ENCODE measurements around the gene USP3. TPM values are rescaled to one million over a fixed set of nuclear protein-coding genes. Genes with fewer than 3 reads are reported as not detected.
A peak's percentile ranks its signal among the peaks of the same experiment; 100 is the strongest.

Gene USP3
- polyA plus RNA-seq, 1 donor (not counting 4 experiments of a cell fraction or from before 2014, with no cell fraction given) = 16.2 TPM

DNA sequence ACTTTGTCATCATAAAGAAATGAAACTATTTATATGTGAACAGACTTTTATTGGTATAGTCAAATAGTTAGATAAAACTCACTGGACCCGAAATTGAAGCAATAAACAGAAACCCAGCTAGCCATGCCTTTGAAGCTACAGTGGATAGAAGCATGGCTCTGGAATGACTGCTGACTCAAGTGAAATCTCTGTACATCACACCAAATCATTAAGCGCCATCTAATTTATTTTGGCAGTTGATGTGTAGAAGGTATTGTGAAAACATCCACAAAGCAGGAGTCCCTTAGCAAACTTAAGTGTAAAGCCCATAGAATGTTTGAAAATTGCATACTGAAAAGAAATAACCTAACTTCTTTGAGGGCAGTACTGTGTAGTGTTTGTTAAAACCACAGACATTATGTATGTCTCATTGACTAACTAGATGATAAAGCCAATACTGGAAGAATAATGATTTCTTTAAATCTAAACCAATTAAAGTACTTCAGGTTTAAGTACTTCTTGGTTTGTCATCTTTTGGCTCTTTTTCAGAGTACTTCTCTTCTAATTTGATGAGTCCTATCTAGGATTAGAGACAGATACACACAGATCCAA, 50.0 kb downstream of the USP3 start:
- Histone ChIP-seq H3K79me2 (ENCODE audit: control insufficient read depth, insufficient read depth, low read length) (no peaks in the 10 kb centered on the region), H3K4me1 (ENCODE audit: control insufficient read depth, extremely low read depth, insufficient read depth, low read length) (peaks cover 12% of the 10 kb centered on the region), H2AFZ (ENCODE audit: control insufficient read depth, low read length) (no peak overlapping the region), H3K27me3 (ENCODE audit: control insufficient read depth, extremely low read depth, insufficient read depth, low read length) (no peaks in the 10 kb centered on the region), H3K4me3 (ENCODE audit: control insufficient read depth in 2 of 3, extremely low read depth in 1 of 3, insufficient read depth in 2 of 3, low read depth in 1 of 3, low read length in 3 of 3) (no peak overlapping the region), H3K27ac (ENCODE audit: control insufficient read depth, insufficient read depth, low read length) (no peak overlapping the region), H3K9me3 (ENCODE audit: control insufficient read depth, low read depth, low read length) (no peaks in the 10 kb centered on the region), H3K9me1 (ENCODE audit: control insufficient read depth, extremely low read depth, insufficient read depth, low read length) (no peaks in the 10 kb centered on the region), H3K9ac (ENCODE audit: control insufficient read depth, extremely low read depth, insufficient read depth, low read length) (no peak overlapping the region), H4K20me1 (ENCODE audit: control insufficient read depth, extremely low read depth, insufficient read depth, low read length) (no peaks in the 10 kb centered on the region), H3K4me2 (ENCODE audit: control insufficient read depth, extremely low read depth, insufficient read depth, low read depth, low read length) (no peak overlapping the region), H3K36me3 (ENCODE audit: control insufficient read depth in 2 of 2, extremely low read depth in 1 of 2, insufficient read depth in 2 of 2, low read length in 2 of 2) (peaks cover 0 to 1% of the 10 kb centered on the region in 2 experiments)
- TF ChIP-seq CTCF (optimal IDR thresholded peaks at IDR 0.05 in 1 of 3, IDR thresholded peaks at IDR 0.05 in 1 of 3, conservative IDR thresholded peaks at IDR 0.05 in 1 of 3; ENCODE audit: extremely low read depth in 1 of 3, insufficient read depth in 2 of 3, low read length in 3 of 3) (no peak), EZH2 (IDR thresholded peaks at IDR 0.05; ENCODE audit: low read length) (no peak)
- peak; percentile 26 for FAIRE-seq
- dilution Hi-C loops (cut with MboI; ENCODE audit: extremely low pct_ligation_motif_present, low sequenced_read_pairs) = no loop called here
- DNase-seq (ENCODE audit: low read depth, low spot score) = no peak

DNA sequence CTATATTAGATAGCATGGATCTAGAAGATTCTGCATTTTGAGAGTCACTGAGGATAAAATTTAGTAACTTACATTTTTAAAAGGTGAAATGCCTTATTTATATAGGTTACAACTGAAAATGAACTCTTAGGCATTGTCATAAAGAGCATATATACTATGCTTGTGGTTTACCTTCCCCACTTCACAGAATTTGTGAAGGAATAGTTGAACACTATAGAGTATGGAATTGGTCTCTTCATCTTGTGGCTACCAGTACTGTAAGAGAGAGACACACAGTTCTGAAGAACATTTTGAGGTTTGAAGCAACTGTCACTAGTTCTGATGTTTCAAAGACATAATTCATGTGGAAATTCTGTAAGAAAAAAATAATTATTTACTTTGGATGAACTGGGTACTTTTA, 51.1 kb downstream of the USP3 start:
- dilution Hi-C loops (cut with MboI; ENCODE audit: extremely low pct_ligation_motif_present, low sequenced_read_pairs) = no loop called here
- DNase-seq (ENCODE audit: low read depth, low spot score) = no peak
- Histone ChIP-seq H3K4me1 (ENCODE audit: control insufficient read depth, extremely low read depth, insufficient read depth, low read length) (peaks cover 12% of the 10 kb centered on the region), H3K79me2 (ENCODE audit: control insufficient read depth, insufficient read depth, low read length) (no peaks in the 10 kb centered on the region), H3K36me3 (ENCODE audit: control insufficient read depth in 2 of 2, extremely low read depth in 1 of 2, insufficient read depth in 2 of 2, low read length in 2 of 2) (peaks cover 0 to 1% of the 10 kb centered on the region in 2 experiments), H3K27me3 (ENCODE audit: control insufficient read depth, extremely low read depth, insufficient read depth, low read length) (no peaks in the 10 kb centered on the region), H3K4me2 (ENCODE audit: control insufficient read depth, extremely low read depth, insufficient read depth, low read depth, low read length) (no peak overlapping the region), H4K20me1 (ENCODE audit: control insufficient read depth, extremely low read depth, insufficient read depth, low read length) (no peaks in the 10 kb centered on the region), H2AFZ (ENCODE audit: control insufficient read depth, low read length) (no peak overlapping the region), H3K9ac (ENCODE audit: control insufficient read depth, extremely low read depth, insufficient read depth, low read length) (no peak overlapping the region), H3K9me1 (ENCODE audit: control insufficient read depth, extremely low read depth, insufficient read depth, low read length) (no peaks in the 10 kb centered on the region), H3K9me3 (ENCODE audit: control insufficient read depth, low read depth, low read length) (no peaks in the 10 kb centered on the region), H3K4me3 (ENCODE audit: control insufficient read depth in 2 of 3, extremely low read depth in 1 of 3, insufficient read depth in 2 of 3, low read depth in 1 of 3, low read length in 3 of 3) (no peak overlapping the region), H3K27ac (ENCODE audit: control insufficient read depth, insufficient read depth, low read length) (no peak overlapping the region)
- TF ChIP-seq CTCF (optimal IDR thresholded peaks at IDR 0.05 in 1 of 3, IDR thresholded peaks at IDR 0.05 in 1 of 3, conservative IDR thresholded peaks at IDR 0.05 in 1 of 3; ENCODE audit: extremely low read depth in 1 of 3, insufficient read depth in 2 of 3, low read length in 3 of 3) (no peak), EZH2 (IDR thresholded peaks at IDR 0.05; ENCODE audit: low read length) (no peak)
- no peak for FAIRE-seq

All from keratinocyte (primary cell).